ENCODE data around the gene TRIM3. TPM values are rescaled to one million over a fixed set of nuclear protein-coding genes. Genes with fewer than 3 reads are reported as not detected.

TRIM3 gene
- total RNA-seq, 4 donors from 2014 or later: 21.5 to 159 (median 123) TPM

GRCh38 chr11:6405052-6405667 is 68.6 kb downstream of the TRIM3 start:
- Histone ChIP-seq H3K4me3 (no peak overlapping the region), H3K4me1 (peaks cover 0 to 35% (median 14%) of the 10 kb centered on the region in 4 donors), H3K27me3 (no peaks in the 10 kb centered on the region), H3K36me3 (no peaks in the 10 kb centered on the region), H3K27ac (peak overlapping the region in 3 of 4 donors; percentile 11 to 82 (median 67)), H3K9me3 (no peaks in the 10 kb centered on the region)
- TF ChIP-seq CTCF (IDR thresholded peaks at IDR 0.05) (no peak), POLR2A (IDR thresholded peaks at IDR 0.05) (no peak)
- no peak for DNase-seq

- Histone ChIP-seq H3K4me1 (peaks cover 0 to 35% (median 14%) of the 10 kb centered on the region in 4 donors), H3K27me3 (no peaks in the 10 kb centered on the region), H3K9me3 (no peaks in the 10 kb centered on the region), H3K27ac (peak overlapping the region in 3 of 4 donors; percentile 11 to 82 (median 67)), H3K4me3 (no peak overlapping the region), H3K36me3 (no peaks in the 10 kb centered on the region)
- no peak for DNase-seq
- TF ChIP-seq POLR2A (IDR thresholded peaks at IDR 0.05) (no peak), CTCF (IDR thresholded peaks at IDR 0.05) (no peak)
These were observed 69.2 kb downstream of the TRIM3 start for GRCh38 chr11:6404342-6405051.

DNA sequence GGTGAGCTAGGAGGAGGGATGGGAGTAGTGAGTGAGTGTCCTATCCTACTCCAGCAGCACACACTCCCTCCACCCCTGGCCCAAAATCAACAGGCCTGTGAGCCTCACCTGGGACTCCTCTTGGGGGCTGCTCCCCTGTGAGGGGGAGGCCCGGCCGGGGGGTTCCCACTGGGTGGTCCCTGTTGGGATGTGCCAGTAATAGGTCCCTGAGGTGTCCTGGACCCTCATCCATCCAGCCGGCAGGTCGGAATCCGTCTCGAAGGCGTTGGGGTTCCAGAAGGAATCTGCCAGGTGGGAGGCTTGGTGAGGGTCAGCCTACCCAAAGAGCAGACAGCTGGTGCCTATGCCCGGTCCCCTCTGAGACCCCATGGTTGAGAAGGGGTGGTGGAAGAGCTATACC is 70.2 kb downstream of the TRIM3 start:
- no peaks in the 10 kb centered on the region for H3K36me3 ChIP-seq
- TF ChIP-seq CTCF (IDR thresholded peaks at IDR 0.05) (no peak), POLR2A (IDR thresholded peaks at IDR 0.05) (no peak)
- H3K4me3 ChIP-seq: no peak overlapping the region
- H3K27ac ChIP-seq: peak overlapping the region; percentile 1 to 82 (median 69)
- no peak for DNase-seq
- no peaks in the 10 kb centered on the region for H3K9me3 ChIP-seq
- H3K27me3 ChIP-seq: no peaks in the 10 kb centered on the region
- peaks cover 0 to 35% (median 14%) of the 10 kb centered on the region in 4 donors for H3K4me1 ChIP-seq

- Histone ChIP-seq H3K36me3 (no peaks in the 10 kb centered on the region), H3K9me3 (no peaks in the 10 kb centered on the region), H3K4me3 (peak overlapping the region in 2 of 4 donors; percentile 16 to 32), H3K4me1 (peaks cover 0 to 35% (median 14%) of the 10 kb centered on the region in 4 donors), H3K27me3 (no peaks in the 10 kb centered on the region), H3K27ac (peak overlapping the region; percentile 51 to 82 (median 72))
- DNase-seq: peak in 2 of 3 donors; percentile 92 to 93
- TF ChIP-seq CTCF (IDR thresholded peaks at IDR 0.05) (no peak), POLR2A (IDR thresholded peaks at IDR 0.05) (no peak)
These were observed 71.2 kb downstream of the TRIM3 start for GRCh38 chr11:6402561-6402981.

DNA sequence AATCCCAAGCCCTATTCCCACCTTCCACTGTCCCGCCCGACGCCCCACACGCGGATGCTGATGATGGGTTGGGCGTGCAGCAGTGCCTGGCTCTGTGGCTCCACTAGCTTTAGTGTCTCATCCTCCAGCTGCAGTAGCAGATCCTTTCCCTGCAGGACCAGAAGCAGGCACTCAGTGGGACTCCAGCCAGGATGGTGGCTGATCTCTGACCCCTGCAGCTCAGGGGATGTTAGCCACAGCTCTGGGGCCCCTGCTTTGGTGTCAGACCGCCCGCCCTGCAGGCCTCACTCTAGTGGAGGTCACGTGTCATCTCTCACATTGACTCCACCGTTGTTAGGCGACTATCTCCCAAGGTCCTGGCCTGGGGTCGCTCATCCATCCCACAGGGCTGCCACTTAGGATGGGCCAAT is 71.7 kb downstream of the TRIM3 start:
- H3K4me1 ChIP-seq: peaks cover 0 to 35% (median 14%) of the 10 kb centered on the region in 4 donors
- peak overlapping the region; percentile 51 to 82 (median 66) for H3K27ac ChIP-seq
- H3K36me3 ChIP-seq: no peaks in the 10 kb centered on the region
- no peaks in the 10 kb centered on the region for H3K27me3 ChIP-seq
- DNase-seq: peak in 2 of 3 donors; percentile 51 to 56
- TF ChIP-seq CTCF (IDR thresholded peaks at IDR 0.05) (no peak), POLR2A (IDR thresholded peaks at IDR 0.05) (no peak)
- no peaks in the 10 kb centered on the region for H3K9me3 ChIP-seq
- peak overlapping the region in 2 of 4 donors; percentile 16 to 32 for H3K4me3 ChIP-seq
